Measurements from ENCODE around the gene ARHGAP32.

Gene ARHGAP32

GRCh38 chr11:129237456-129237855 is 45.3 kb upstream of the ARHGAP32 start:
- H3K9ac ChIP-seq (ENCODE audit: low read length), result no peak overlapping the region
- no peaks in the 10 kb centered on the region for H3K9me3 ChIP-seq (ENCODE audit: insufficient read depth, low read length)
- no peaks in the 10 kb centered on the region for H3K36me3 ChIP-seq (ENCODE audit: low read length)
- no peaks in the 10 kb centered on the region for H3K9me2 ChIP-seq (replicated peaks; ENCODE audit: insufficient read depth, low read length)
- H3K27ac ChIP-seq (ENCODE audit: low read depth, low read length), result no peak overlapping the region
- no peak overlapping the region for H2AFZ ChIP-seq (ENCODE audit: low read depth, low read length, severe bottlenecking)
- H3K79me2 ChIP-seq (ENCODE audit: insufficient read depth, low read length), result no peaks in the 10 kb centered on the region
- no peak overlapping the region for H3K4me2 ChIP-seq (ENCODE audit: low read depth, low read length, poor library complexity, severe bottlenecking)
- H3F3A ChIP-seq (ENCODE audit: insufficient read depth), result no peaks in the 10 kb centered on the region
- H4K20me1 ChIP-seq (ENCODE audit: low read depth, low read length), result no peaks in the 10 kb centered on the region
- no peak overlapping the region for H3K4me3 ChIP-seq (ENCODE audit: insufficient read depth, low read length, poor library complexity, severe bottlenecking)
- TF ChIP-seq EZH2phosphoT487 (conservative IDR thresholded peaks at IDR 0.05; ENCODE audit: low read length), result no peak
- TF ChIP-seq, protein P1, sequence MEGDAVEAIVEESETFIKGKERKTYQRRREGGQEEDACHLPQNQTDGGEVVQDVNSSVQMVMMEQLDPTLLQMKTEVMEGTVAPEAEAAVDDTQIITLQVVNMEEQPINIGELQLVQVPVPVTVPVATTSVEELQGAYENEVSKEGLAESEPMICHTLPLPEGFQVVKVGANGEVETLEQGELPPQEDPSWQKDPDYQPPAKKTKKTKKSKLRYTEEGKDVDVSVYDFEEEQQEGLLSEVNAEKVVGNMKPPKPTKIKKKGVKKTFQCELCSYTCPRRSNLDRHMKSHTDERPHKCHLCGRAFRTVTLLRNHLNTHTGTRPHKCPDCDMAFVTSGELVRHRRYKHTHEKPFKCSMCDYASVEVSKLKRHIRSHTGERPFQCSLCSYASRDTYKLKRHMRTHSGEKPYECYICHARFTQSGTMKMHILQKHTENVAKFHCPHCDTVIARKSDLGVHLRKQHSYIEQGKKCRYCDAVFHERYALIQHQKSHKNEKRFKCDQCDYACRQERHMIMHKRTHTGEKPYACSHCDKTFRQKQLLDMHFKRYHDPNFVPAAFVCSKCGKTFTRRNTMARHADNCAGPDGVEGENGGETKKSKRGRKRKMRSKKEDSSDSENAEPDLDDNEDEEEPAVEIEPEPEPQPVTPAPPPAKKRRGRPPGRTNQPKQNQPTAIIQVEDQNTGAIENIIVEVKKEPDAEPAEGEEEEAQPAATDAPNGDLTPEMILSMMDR (IDR thresholded peaks at IDR 0.05; ENCODE audit: insufficient read depth, low read length, poor library complexity, severe bottlenecking), result no peak
- H3K27me3 ChIP-seq (ENCODE audit: low read length), result no peaks in the 10 kb centered on the region

DNA sequence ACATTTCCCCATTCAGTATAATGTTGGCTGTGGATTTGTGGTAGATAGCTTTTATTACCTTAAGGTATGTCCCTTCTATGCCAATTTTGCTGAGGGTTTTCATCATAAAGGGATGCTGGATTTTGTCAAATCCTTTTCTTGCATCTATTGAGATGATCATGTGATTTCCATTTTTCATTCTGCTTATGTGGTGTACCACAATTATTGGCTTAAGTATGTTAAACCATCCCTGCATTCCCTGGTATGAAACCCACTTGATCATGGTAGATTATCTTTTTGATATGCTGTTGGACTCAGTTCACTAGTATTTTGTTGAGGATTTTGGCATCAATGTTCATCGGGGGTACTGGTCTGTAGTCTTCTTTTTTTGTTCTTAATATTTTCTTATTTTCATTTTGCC is 44.7 kb upstream of the ARHGAP32 start:
- Histone ChIP-seq H3K9me3 (ENCODE audit: insufficient read depth, low read length) (no peaks in the 10 kb centered on the region), H3K4me3 (ENCODE audit: insufficient read depth, low read length, poor library complexity, severe bottlenecking) (no peak overlapping the region), H2AFZ (ENCODE audit: low read depth, low read length, severe bottlenecking) (no peak overlapping the region), H3K9me2 (replicated peaks; ENCODE audit: insufficient read depth, low read length) (no peaks in the 10 kb centered on the region), H3K4me2 (ENCODE audit: low read depth, low read length, poor library complexity, severe bottlenecking) (no peak overlapping the region), H3K27me3 (ENCODE audit: low read length) (no peaks in the 10 kb centered on the region), H4K20me1 (ENCODE audit: low read depth, low read length) (no peaks in the 10 kb centered on the region), H3F3A (ENCODE audit: insufficient read depth) (no peaks in the 10 kb centered on the region), H3K79me2 (ENCODE audit: insufficient read depth, low read length) (no peaks in the 10 kb centered on the region), H3K9ac (ENCODE audit: low read length) (no peak overlapping the region), H3K27ac (ENCODE audit: low read depth, low read length) (no peak overlapping the region), H3K36me3 (ENCODE audit: low read length) (no peaks in the 10 kb centered on the region)
- no peak for TF ChIP-seq EZH2phosphoT487 (conservative IDR thresholded peaks at IDR 0.05; ENCODE audit: low read length)
- TF ChIP-seq, protein P1 (IDR thresholded peaks at IDR 0.05; ENCODE audit: insufficient read depth, low read length, poor library complexity, severe bottlenecking), result no peak

DNA sequence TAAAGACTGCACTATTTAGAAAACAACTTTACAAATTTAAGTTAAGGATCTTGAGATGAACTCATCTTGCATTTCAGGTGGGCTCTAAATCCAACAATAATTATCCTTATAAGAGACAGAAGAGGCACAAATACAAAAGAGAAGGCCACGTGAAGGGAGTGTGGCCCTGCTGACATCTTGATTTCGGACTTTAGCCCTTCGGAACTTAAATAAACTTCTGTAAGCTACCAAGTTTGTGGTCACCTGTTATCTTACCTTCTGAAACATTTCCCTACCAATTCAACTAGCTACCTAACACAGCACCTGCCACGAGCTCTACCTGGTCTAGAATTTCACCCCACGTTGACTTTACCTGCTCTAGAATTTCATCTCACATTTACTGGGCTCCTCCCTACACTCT is 42.9 kb upstream of the ARHGAP32 start:
- TF ChIP-seq, protein P1 (IDR thresholded peaks at IDR 0.05; ENCODE audit: insufficient read depth, low read length, poor library complexity, severe bottlenecking), result no peak
- TF ChIP-seq EZH2phosphoT487 (conservative IDR thresholded peaks at IDR 0.05; ENCODE audit: low read length), result no peak
- H3K9ac ChIP-seq (ENCODE audit: low read length), result no peak overlapping the region

More for the DNA sequence above, 42.9 kb upstream of the ARHGAP32 start:
- Histone ChIP-seq H3K9me2 (replicated peaks; ENCODE audit: insufficient read depth, low read length) (no peaks in the 10 kb centered on the region), H3K4me2 (ENCODE audit: low read depth, low read length, poor library complexity, severe bottlenecking) (no peak overlapping the region), H3K79me2 (ENCODE audit: insufficient read depth, low read length) (no peaks in the 10 kb centered on the region), H3K4me3 (ENCODE audit: insufficient read depth, low read length, poor library complexity, severe bottlenecking) (no peak overlapping the region), H3K27ac (ENCODE audit: low read depth, low read length) (no peak overlapping the region), H3K36me3 (ENCODE audit: low read length) (no peaks in the 10 kb centered on the region), H3K9me3 (ENCODE audit: insufficient read depth, low read length) (no peaks in the 10 kb centered on the region), H2AFZ (ENCODE audit: low read depth, low read length, severe bottlenecking) (no peak overlapping the region), H3F3A (ENCODE audit: insufficient read depth) (no peaks in the 10 kb centered on the region), H4K20me1 (ENCODE audit: low read depth, low read length) (no peaks in the 10 kb centered on the region), H3K27me3 (ENCODE audit: low read length) (no peaks in the 10 kb centered on the region)
